Vagina (tissue), 2 donors: ENCODE measurements around the gene TWIST2. TPM values are rescaled to one million over a fixed set of nuclear protein-coding genes. Genes with fewer than 3 reads are reported as not detected.

Source experiments
- DNase-seq, 2 donors: peaks; one replicate each; pipeline ENCODE4 v3.0.0-alpha.2; 2017; ENCODE audit errors: extremely low spot score in 2 of 2
- H3K27ac ChIP-seq: fragments of 200-600 bp; sonication (generic); one replicate; pipeline ENCODE4 v1.5.1; 2019
- H3K27me3 ChIP-seq: fragments of 200-600 bp; sonication (generic); one replicate; pipeline ENCODE4 v1.5.1; 2019
- H3K36me3 ChIP-seq, 2 donors: fragments of 200-600 bp; sonication (generic); one replicate each; pipeline ENCODE4 v1.5.1; 2017 to 2019
- H3K4me1 ChIP-seq: fragments of 200-600 bp; sonication (generic); one replicate; pipeline ENCODE4 v1.5.1; 2019
- H3K4me3 ChIP-seq, 2 donors: fragments of 200-600 bp; sonication (generic); 1 replicate in 1 of 2; 2 replicates in 1 of 2; pipeline ENCODE4 v1.5.1; 2016 to 2019
- H3K9me3 ChIP-seq: fragments of 200-600 bp; sonication (generic); one replicate; pipeline ENCODE4 v1.5.1; 2019
- CTCF ChIP-seq, 3 experiments: fragments of 450-650 bp in 2 of 3; fragments of 200-600 bp in 1 of 3; sonication (generic) in 1 of 3; IDR thresholded peaks; one replicate each; pipeline ENCODE4 v1.5.1; 2017 to 2019; ENCODE audit warnings: antibody characterized with exemption in 3 of 3, mild to moderate bottlenecking in 2 of 3, moderate library complexity in 2 of 3
- POLR2A ChIP-seq, 2 donors: fragments of 450-650 bp; IDR thresholded peaks; one replicate each; pipeline ENCODE4 v1.6.1; 2017; ENCODE audit warnings: antibody characterized with exemption in 2 of 2, mild to moderate bottlenecking in 2 of 2, moderate library complexity in 2 of 2
- POLR2AphosphoS5 ChIP-seq, 2 donors: sonication (generic); formaldehyde crosslinking; IDR thresholded peaks; one replicate each; pipeline ENCODE4 v1.9.0; 2017; ENCODE audit warnings: antibody characterized with exemption in 2 of 2, mild to moderate bottlenecking in 2 of 2, low read depth in 1 of 2; ENCODE audit not compliant: insufficient read depth in 1 of 2
- intact Hi-C: fragments of 100-400 bp; cut with DNase I; formaldehyde crosslinking; loops from one replicate; pipeline ENCODE4 v1.15.1; 2023
- total RNA-seq: library from RNA; depleted of rRNA; stranded (reverse); fragments of >200 nt; gene quantifications from one replicate; pipeline ENCODE4 v1.2.3, GENCODE V29; 2016

Gene TWIST2
- 214 TPM for total RNA-seq

GRCh38 chr2:238847841-238848690 is at the start of gene TWIST2:
TWIST2 (plus strand) TSS chr2:238848085; CDS start chr2:238848216, 131 bp downstream.
- intact Hi-C loops = loop anchor here (5.0 kb wide), 1 partner anchor 89 kb away; no protein-coding TSS in a partner anchor
- DNase-seq = peak in 1 of 2 donors; percentile 95
- Histone ChIP-seq H3K9me3 (no peaks in the 10 kb centered on the region), H3K4me3 (peak within 1 kb of the TSS; percentile 62 to 89), H3K27me3 (no peaks in the 10 kb centered on the region), H3K4me1 (peaks cover 12% of the 10 kb centered on the region), H3K27ac (peak within 1 kb of the TSS; percentile 94), H3K36me3 (no peaks in the 10 kb centered on the region)
- TF ChIP-seq POLR2AphosphoS5 (IDR thresholded peaks at IDR 0.05; ENCODE audit: insufficient read depth in 1 of 2, low read depth in 1 of 2) (peak; percentile 38 to 85), CTCF (IDR thresholded peaks at IDR 0.05) (no peak), POLR2A (IDR thresholded peaks at IDR 0.05) (peak; percentile 19 to 92)

GRCh38 chr2:238801791-238802190 is 46.1 kb upstream of the TWIST2 start:
- Histone ChIP-seq H3K4me1 (peaks cover 5% of the 10 kb centered on the region), H3K27me3 (no peaks in the 10 kb centered on the region), H3K27ac (no peak overlapping the region), H3K9me3 (no peaks in the 10 kb centered on the region), H3K36me3 (no peaks in the 10 kb centered on the region), H3K4me3 (no peak overlapping the region)
- DNase-seq = no peak
- intact Hi-C loops = no loop called here
- TF ChIP-seq POLR2AphosphoS5 (IDR thresholded peaks at IDR 0.05; ENCODE audit: insufficient read depth in 1 of 2, low read depth in 1 of 2) = no peak
- no peak for TF ChIP-seq POLR2A (IDR thresholded peaks at IDR 0.05)

- no peaks in the 10 kb centered on the region for H3K27me3 ChIP-seq
- no peak for DNase-seq
- H3K36me3 ChIP-seq = no peaks in the 10 kb centered on the region
- peaks cover 5% of the 10 kb centered on the region for H3K4me1 ChIP-seq
- intact Hi-C loops = no loop called here
- TF ChIP-seq POLR2A (IDR thresholded peaks at IDR 0.05) (no peak), POLR2AphosphoS5 (IDR thresholded peaks at IDR 0.05; ENCODE audit: insufficient read depth in 1 of 2, low read depth in 1 of 2) (no peak), CTCF (IDR thresholded peaks at IDR 0.05) (no peak)
- H3K4me3 ChIP-seq = no peak overlapping the region
- H3K27ac ChIP-seq = no peak overlapping the region
- H3K9me3 ChIP-seq = no peaks in the 10 kb centered on the region
These were observed 44.9 kb upstream of the TWIST2 start for GRCh38 chr2:238802957-238803356.

- peaks cover 5% of the 10 kb centered on the region for H3K4me1 ChIP-seq
- H3K27ac ChIP-seq = peak overlapping the region; percentile 56
- no peaks in the 10 kb centered on the region for H3K9me3 ChIP-seq
- H3K36me3 ChIP-seq = no peaks in the 10 kb centered on the region
- intact Hi-C loops = no loop called here
- H3K27me3 ChIP-seq = no peaks in the 10 kb centered on the region
- no peak for DNase-seq
- TF ChIP-seq POLR2A (IDR thresholded peaks at IDR 0.05) (no peak), POLR2AphosphoS5 (IDR thresholded peaks at IDR 0.05; ENCODE audit: insufficient read depth in 1 of 2, low read depth in 1 of 2) (no peak), CTCF (IDR thresholded peaks at IDR 0.05) (no peak)
- peak overlapping the region in 1 of 2 donors; percentile 22 for H3K4me3 ChIP-seq
These were observed 43.7 kb upstream of the TWIST2 start for GRCh38 chr2:238803996-238804870.

GRCh38 chr2:238808761-238809160 is 39.1 kb upstream of the TWIST2 start:
- no peak for TF ChIP-seq CTCF (IDR thresholded peaks at IDR 0.05)
- TF ChIP-seq POLR2A (IDR thresholded peaks at IDR 0.05) = no peak
- no peak for TF ChIP-seq POLR2AphosphoS5 (IDR thresholded peaks at IDR 0.05; ENCODE audit: insufficient read depth in 1 of 2, low read depth in 1 of 2)
- Histone ChIP-seq H3K27ac (no peak overlapping the region), H3K27me3 (no peaks in the 10 kb centered on the region), H3K9me3 (no peaks in the 10 kb centered on the region), H3K4me1 (peaks cover 3% of the 10 kb centered on the region), H3K4me3 (no peak overlapping the region), H3K36me3 (no peaks in the 10 kb centered on the region)
- no peak for DNase-seq
- intact Hi-C loops = no loop called here
